Measurements from ENCODE around the gene GLI3. TPM values are rescaled to one million over a fixed set of nuclear protein-coding genes. Genes with fewer than 3 reads are reported as not detected.

The GLI3 gene
- total and polyA plus RNA-seq, 2 of the 8 experiments (the other 6 are each of a cell fraction or from before 2014, with no cell fraction given): 8.0 to 31.1 TPM

DNA sequence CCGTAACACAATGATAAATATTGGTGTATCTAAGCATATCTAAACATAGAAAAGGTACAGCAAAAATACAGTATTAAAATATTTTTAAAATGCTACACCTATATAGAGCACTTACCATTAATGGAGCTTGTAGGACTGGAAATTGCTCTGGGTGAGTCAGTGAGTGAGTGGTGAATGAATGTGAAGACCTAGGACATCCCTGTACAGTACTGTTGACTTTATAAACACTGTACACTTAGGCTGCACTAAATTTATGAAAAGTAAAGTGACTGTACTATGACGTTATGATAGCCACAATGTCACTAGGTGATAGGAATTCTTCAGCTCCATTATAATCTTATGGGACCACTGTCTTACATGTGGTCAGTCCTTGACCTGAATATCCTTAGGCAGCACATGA lies 147.0 kb downstream of the GLI3 start:
- H3K4me2 ChIP-seq (ENCODE audit: insufficient read depth in 1 of 2, low read depth in 2 of 2, low read length in 2 of 2): 0 out of 4 replicates have a peak overlapping the region, but pooled peaks of 1 of the 2 experiments have one; percentile 67
- no peak for TF ChIP-seq EGR1 (IDR thresholded peaks at IDR 0.05; ENCODE audit: borderline replicate concordance, low read depth, low read length)
- TF ChIP-seq NRF1 (IDR thresholded peaks at IDR 0.05; ENCODE audit: low read depth, low read length): no peak
- TF ChIP-seq SP2 (IDR thresholded peaks at IDR 0.05; ENCODE audit: low read length): no peak
- TF ChIP-seq KDM1A (IDR thresholded peaks at IDR 0.05; ENCODE audit: borderline replicate concordance, low read length): no peak
- no peak for TF ChIP-seq CHD1 (IDR thresholded peaks at IDR 0.05; ENCODE audit: low read depth, low read length)
- no peak for TF ChIP-seq SUZ12 (IDR thresholded peaks at IDR 0.05; ENCODE audit: low read length)
- no peak for TF ChIP-seq NANOG (IDR thresholded peaks at IDR 0.05; ENCODE audit: insufficient read depth, low read depth, low read length, poor library complexity, severe bottlenecking)
- TF ChIP-seq MAFK (IDR thresholded peaks at IDR 0.05; ENCODE audit: low read depth, low read length): no peak
- TF ChIP-seq TCF12 (IDR thresholded peaks at IDR 0.05; ENCODE audit: low read depth, low read length): no peak
- TF ChIP-seq, protein P1, sequence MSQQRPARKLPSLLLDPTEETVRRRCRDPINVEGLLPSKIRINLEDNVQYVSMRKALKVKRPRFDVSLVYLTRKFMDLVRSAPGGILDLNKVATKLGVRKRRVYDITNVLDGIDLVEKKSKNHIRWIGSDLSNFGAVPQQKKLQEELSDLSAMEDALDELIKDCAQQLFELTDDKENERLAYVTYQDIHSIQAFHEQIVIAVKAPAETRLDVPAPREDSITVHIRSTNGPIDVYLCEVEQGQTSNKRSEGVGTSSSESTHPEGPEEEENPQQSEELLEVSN (IDR thresholded peaks at IDR 0.05): no peak
- TF ChIP-seq BACH1 (IDR thresholded peaks at IDR 0.05; ENCODE audit: low read length): no peak
- TF ChIP-seq SIN3A (conservative IDR thresholded peaks at IDR 0.05 in 1 of 2, IDR thresholded peaks at IDR 0.05 in 1 of 2; ENCODE audit: low read depth in 1 of 2, low read length in 2 of 2): no peak
- no peak for TF ChIP-seq TAF1 (IDR thresholded peaks at IDR 0.05; ENCODE audit: low read depth, low read length)
- TF ChIP-seq POLR2A (IDR thresholded peaks at IDR 0.05; ENCODE audit: control extremely low read depth in 1 of 2, low read depth in 2 of 2, low read length in 2 of 2): no peak

More for the DNA sequence above, 147.0 kb downstream of the GLI3 start:
- POLR2A ChIA-PET (ENCODE audit: partially characterized antibody): interaction anchor here (0.8 kb wide), 2 partner anchors 132 to 138 kb away, joined by 3 to 5 read pairs; no protein-coding TSS in a partner anchor
- H4K20me1 ChIP-seq (replicated peaks in 1 of 2; ENCODE audit: control insufficient read depth in 1 of 2, insufficient read depth in 2 of 2, low read length in 2 of 2): peaks cover 35 to 48% of the 10 kb centered on the region in 2 experiments
- no peak overlapping the region for H4K8ac ChIP-seq (ENCODE audit: extremely low read depth, insufficient read depth, low read length)
- no peak overlapping the region for H2BK12ac ChIP-seq (ENCODE audit: low read depth, low read length)
- peaks cover 0 to 10% of the 10 kb centered on the region in 2 experiments; a peak in 1 of 4 replicates for H3K79me2 ChIP-seq (ENCODE audit: control insufficient read depth in 1 of 2, insufficient read depth in 2 of 2, low read length in 2 of 2)
- no peak overlapping the region for H2BK15ac ChIP-seq (ENCODE audit: low read length)
- H2BK120ac ChIP-seq (replicated peaks; ENCODE audit: low read depth, low read length): no peak overlapping the region
- H2AFZ ChIP-seq (ENCODE audit: low read length): no peak overlapping the region
- H3K27ac ChIP-seq (ENCODE audit: low read depth, low read length): no peak overlapping the region
- 90% methylated on average over 2 of the region's 2 CpGs; no CpG with 5 or more reads in 1 of the 2 experiments for WGBS, 2 experiments (ENCODE audit: extremely low coverage in 1 of 2, insufficient coverage in 1 of 2, insufficient read length in 1 of 2, insufficient replicate concordance in 2 of 2, low coverage in 1 of 2, low lambda C conversion rate in 2 of 2, missing lambda C conversion rate in 1 of 2)
- H2BK20ac ChIP-seq (ENCODE audit: low read length): no peak overlapping the region
- no peak overlapping the region for H2AK5ac ChIP-seq (ENCODE audit: low read depth, low read length)
- no peak overlapping the region for H3K4me3 ChIP-seq (ENCODE audit: extremely low read depth in 1 of 4, insufficient read depth in 2 of 4, low read depth in 3 of 4, low read length in 4 of 4)
- H3K4ac ChIP-seq (replicated peaks; ENCODE audit: insufficient read length, low read depth, low read length): no peak overlapping the region
- no peak overlapping the region for H4K91ac ChIP-seq (replicated peaks; ENCODE audit: insufficient read length, low read length)
- peaks cover 9 to 19% (median 14%) of the 10 kb centered on the region in 4 experiments for H3K4me1 ChIP-seq (replicated peaks in 1 of 4; ENCODE audit: control insufficient read depth in 3 of 4, insufficient read depth in 4 of 4, low read length in 3 of 4)
- peaks cover 53 to 77% (median 69%) of the 10 kb centered on the region in 4 experiments for H3K27me3 ChIP-seq (replicated peaks in 1 of 4; ENCODE audit: control insufficient read depth in 3 of 4, extremely low read depth in 1 of 4, insufficient read depth in 3 of 4, low read length in 3 of 4)
- DNase-seq (ENCODE audit: low read depth in 1 of 2, low spot score in 2 of 2): no peak
- H3K14ac ChIP-seq (ENCODE audit: insufficient read length): no peak overlapping the region
- H3K23ac ChIP-seq (ENCODE audit: insufficient read length): no peak overlapping the region
- no peaks in the 10 kb centered on the region; the same call in 1 of the 2 replicates for H3K23me2 ChIP-seq (ENCODE audit: low read depth, low read length)
- CTCF ChIA-PET (ENCODE audit: partially characterized antibody): interaction anchor here (0.7 to 1.4 kb wide), 3 partner anchors 16 to 1384 kb away, joined by 3 to 4 read pairs (median 3); no protein-coding TSS in a partner anchor
- no peak overlapping the region for H4K5ac ChIP-seq (ENCODE audit: insufficient read length, low read depth, low read length)
- no peak overlapping the region for H2BK5ac ChIP-seq (ENCODE audit: low read depth, low read length)
- no peaks in the 10 kb centered on the region for H3K36me3 ChIP-seq (ENCODE audit: control insufficient read depth in 2 of 4, insufficient read depth in 4 of 4, low read length in 3 of 4)
- no peak overlapping the region for H3K56ac ChIP-seq (replicated peaks; ENCODE audit: insufficient read length, low read depth, low read length)
- H3K18ac ChIP-seq (ENCODE audit: extremely low read depth, low read length): no peak overlapping the region
- H3K79me1 ChIP-seq (ENCODE audit: low read depth, low read length): peaks cover 3% of the 10 kb centered on the region; the same call in 1 of the 2 replicates
- no peak for FAIRE-seq
- no peaks in the 10 kb centered on the region for H3K9me3 ChIP-seq (ENCODE audit: insufficient read depth in 2 of 2, low read depth in 1 of 2, low read length in 1 of 2)
- H3K9ac ChIP-seq (replicated peaks in 1 of 4; ENCODE audit: extremely low read depth in 1 of 4, low read depth in 3 of 4, low read length in 3 of 4): no peak overlapping the region
